ENCODE data around the gene CEP192. TPM values are rescaled to one million over a fixed set of nuclear protein-coding genes. Genes with fewer than 3 reads are reported as not detected.
"Not testable (repeated sequence)": the region's sequence is repeated elsewhere in the genome, so short reads cannot be mapped to it uniquely, and the experiment has no call there.

CEP192 gene
- total RNA-seq, 1 experiment from 2014 or later = 19.4 TPM

- in situ Hi-C loops (cut with HindIII; ENCODE audit: low pct_unique_long_range_greater_than_20kb, low sequenced_read_pairs) = no loop called here
Observed at GRCh38 chr18:13067966-13068365, 76.8 kb downstream of the CEP192 start.

DNA sequence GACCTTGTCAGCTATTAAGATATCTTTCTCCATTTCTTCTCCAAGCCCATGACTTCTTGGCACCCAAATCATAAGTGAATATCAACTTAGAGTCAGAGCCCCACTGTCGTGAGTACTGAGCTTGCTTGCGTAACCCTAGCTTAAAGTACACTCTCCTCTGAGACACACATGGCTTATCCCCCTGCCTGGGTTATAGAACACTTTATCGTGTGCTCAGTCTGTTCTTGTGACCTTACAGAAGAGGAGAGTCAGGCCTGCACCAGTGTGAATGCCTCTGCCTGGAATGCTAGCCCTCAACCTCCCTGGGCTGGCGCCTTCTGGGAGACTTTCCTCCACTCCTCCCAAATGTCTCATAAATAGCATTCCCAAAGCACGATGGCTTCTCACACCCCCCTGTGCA, 79.3 kb downstream of the CEP192 start:
- DNase-seq (ENCODE audit: low read depth) = no peak
- in situ Hi-C loops (cut with HindIII; ENCODE audit: low pct_unique_long_range_greater_than_20kb, low sequenced_read_pairs) = no loop called here

More at GRCh38 chr18:13067966-13068365, 76.8 kb downstream of the CEP192 start:
- no peak for DNase-seq (ENCODE audit: low read depth)

DNA sequence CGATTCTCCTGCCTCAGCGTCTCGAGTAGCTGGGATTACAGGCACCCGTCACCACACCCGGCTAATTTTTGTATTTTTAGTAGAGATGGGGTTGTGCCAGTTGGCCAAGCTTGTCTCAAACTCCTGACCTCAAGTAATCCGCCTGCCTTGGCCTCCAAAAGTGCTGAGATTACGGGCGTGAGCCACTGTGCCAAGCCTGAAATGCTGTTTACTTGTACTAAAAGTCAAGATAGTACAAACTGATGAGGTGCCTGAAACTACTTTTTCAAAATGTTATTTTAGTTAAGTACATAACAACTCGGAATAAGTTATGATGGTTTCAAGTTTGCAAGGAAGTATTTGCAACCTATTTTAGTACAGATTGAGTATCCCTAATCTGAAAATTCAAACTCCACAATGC, 85.7 kb downstream of the CEP192 start:
- in situ Hi-C loops (cut with HindIII; ENCODE audit: low pct_unique_long_range_greater_than_20kb, low sequenced_read_pairs) = no loop called here
- no peak for DNase-seq (ENCODE audit: low read depth)

DNA sequence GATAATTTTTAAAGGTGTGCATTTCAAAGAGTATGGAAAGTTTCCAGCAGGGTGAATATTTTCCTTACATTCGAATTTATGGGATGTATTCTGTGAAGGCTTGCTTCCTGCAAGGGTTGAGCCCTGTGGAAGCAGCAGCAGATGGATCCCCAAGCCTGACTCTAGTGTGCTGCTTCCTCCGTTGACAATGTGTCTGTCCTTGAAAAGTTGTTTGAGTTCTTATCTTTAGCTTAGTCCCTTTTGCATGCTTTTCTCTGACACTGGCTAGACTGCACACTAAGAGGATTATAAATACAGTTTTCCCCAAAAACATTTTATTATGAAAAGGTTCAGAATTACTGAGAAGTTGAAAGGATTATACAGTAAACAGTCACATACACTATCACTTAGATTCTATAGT, 86.3 kb downstream of the CEP192 start:
- in situ Hi-C loops (cut with HindIII; ENCODE audit: low pct_unique_long_range_greater_than_20kb, low sequenced_read_pairs) = no loop called here
- DNase-seq (ENCODE audit: low read depth) = no peak

- DNase-seq (ENCODE audit: low read depth); in situ Hi-C loops (cut with HindIII; ENCODE audit: low pct_unique_long_range_greater_than_20kb, low sequenced_read_pairs): not testable (repeated sequence)
Observed at GRCh38 chr18:13078065-13078464, 86.9 kb downstream of the CEP192 start.

- no peak for DNase-seq (ENCODE audit: low read depth)
- in situ Hi-C loops (cut with HindIII; ENCODE audit: low pct_unique_long_range_greater_than_20kb, low sequenced_read_pairs) = no loop called here
Observed at GRCh38 chr18:13086906-13087305, 95.7 kb downstream of the CEP192 start.

GRCh38 chr18:13095466-13095865, 104.3 kb downstream of the CEP192 start:
- no peak for DNase-seq (ENCODE audit: low read depth)
- in situ Hi-C loops (cut with HindIII; ENCODE audit: low pct_unique_long_range_greater_than_20kb, low sequenced_read_pairs) = no loop called here

GRCh38 chr18:13096232-13096631, 105.1 kb downstream of the CEP192 start:
- DNase-seq (ENCODE audit: low read depth) = no peak
- in situ Hi-C loops (cut with HindIII; ENCODE audit: low pct_unique_long_range_greater_than_20kb, low sequenced_read_pairs) = no loop called here

DNA sequence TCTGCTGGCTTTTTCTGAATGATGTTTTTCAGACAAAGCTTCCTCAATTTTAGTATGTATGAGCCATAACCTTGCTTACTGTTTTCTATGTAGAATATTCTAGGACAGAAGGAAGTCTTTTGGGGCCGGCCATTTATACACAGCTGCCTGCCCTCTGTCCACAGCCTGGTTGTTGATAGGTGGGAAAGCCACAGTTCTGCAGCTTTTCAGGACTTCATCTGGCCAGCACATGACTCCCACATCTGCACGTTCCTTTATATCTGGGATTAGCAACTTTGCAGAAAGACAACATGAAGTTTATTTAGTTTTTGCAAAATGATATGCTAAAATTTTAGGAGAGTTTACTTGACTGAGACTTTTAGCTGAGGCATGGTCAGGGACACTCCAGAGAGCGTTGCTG, 105.6 kb downstream of the CEP192 start:
- DNase-seq (ENCODE audit: low read depth) = no peak
- in situ Hi-C loops (cut with HindIII; ENCODE audit: low pct_unique_long_range_greater_than_20kb, low sequenced_read_pairs) = no loop called here

DNA sequence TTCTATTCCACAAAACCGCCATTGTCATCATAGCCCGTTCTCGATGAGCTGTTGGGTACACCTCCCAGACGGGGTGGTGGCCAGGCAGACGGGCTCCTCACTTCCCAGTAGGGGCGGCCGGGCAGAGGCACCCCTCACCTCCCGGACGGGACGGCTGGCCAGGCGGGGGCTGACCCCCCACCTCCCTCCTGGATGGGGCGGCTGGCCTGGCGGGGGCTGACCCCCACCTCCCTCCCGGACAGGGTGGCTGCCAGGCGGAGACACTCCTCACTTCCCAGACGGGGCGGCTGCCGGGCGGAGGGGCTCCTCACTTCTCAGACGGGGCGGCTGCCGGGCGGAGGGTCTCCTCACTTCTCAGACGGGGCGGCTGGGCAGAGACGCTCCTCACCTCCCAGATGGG, 106.9 kb downstream of the CEP192 start:
- in situ Hi-C loops (cut with HindIII; ENCODE audit: low pct_unique_long_range_greater_than_20kb, low sequenced_read_pairs) = not testable (repeated sequence)

DNA sequence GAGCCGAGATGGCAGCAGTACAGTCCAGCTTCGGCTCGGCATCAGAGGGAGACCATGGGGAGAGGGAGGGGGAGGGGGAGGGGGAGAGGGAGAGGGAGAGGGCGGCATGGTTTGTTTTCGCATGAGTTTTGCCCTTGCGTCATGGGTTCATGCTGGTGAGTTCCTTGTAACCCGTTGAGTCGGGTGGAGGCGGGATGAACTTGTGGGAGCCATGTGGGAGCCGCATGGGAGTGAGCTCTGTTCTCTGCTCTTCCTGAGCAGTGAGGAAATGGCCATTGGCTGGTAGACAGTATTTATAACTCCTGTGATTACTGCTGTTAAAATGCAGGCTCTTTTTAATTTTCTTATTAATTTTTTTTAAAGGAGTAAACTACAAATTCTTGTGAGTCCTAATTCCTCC, 108.0 kb downstream of the CEP192 start:
- in situ Hi-C loops (cut with HindIII; ENCODE audit: low pct_unique_long_range_greater_than_20kb, low sequenced_read_pairs) = no loop called here
- no peak for DNase-seq (ENCODE audit: low read depth)

More for the DNA sequence above, 106.9 kb downstream of the CEP192 start:
- DNase-seq (ENCODE audit: low read depth) = not testable (repeated sequence)

GRCh38 chr18:13100942-13101658, 109.9 kb downstream of the CEP192 start:
- in situ Hi-C loops (cut with HindIII; ENCODE audit: low pct_unique_long_range_greater_than_20kb, low sequenced_read_pairs) = no loop called here
- DNase-seq (ENCODE audit: low read depth) = no peak

GRCh38 chr18:13101659-13102197, 110.6 kb downstream of the CEP192 start:
- in situ Hi-C loops (cut with HindIII; ENCODE audit: low pct_unique_long_range_greater_than_20kb, low sequenced_read_pairs) = no loop called here
- no peak for DNase-seq (ENCODE audit: low read depth)

DNA sequence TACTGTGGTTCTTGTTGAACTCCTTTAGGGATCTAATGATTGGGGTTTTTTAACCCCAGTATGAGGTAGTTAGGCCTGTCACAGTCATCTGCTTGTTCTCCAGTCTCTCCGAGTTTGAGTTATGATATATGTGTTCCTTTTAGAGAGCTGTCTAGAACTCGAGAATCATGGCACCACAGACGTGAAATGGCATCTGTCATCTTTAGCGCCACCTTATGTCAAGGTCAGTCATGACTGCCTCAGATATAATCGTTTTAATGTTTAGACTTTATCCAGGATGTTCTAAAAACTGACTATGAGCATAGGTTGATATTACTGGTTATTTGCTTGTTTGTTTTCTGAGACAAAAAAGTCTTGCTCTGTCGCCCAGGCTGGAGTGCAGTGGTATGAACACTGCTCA, 112.2 kb downstream of the CEP192 start:
- DNase-seq (ENCODE audit: low read depth) = no peak
- in situ Hi-C loops (cut with HindIII; ENCODE audit: low pct_unique_long_range_greater_than_20kb, low sequenced_read_pairs) = no loop called here

DNA sequence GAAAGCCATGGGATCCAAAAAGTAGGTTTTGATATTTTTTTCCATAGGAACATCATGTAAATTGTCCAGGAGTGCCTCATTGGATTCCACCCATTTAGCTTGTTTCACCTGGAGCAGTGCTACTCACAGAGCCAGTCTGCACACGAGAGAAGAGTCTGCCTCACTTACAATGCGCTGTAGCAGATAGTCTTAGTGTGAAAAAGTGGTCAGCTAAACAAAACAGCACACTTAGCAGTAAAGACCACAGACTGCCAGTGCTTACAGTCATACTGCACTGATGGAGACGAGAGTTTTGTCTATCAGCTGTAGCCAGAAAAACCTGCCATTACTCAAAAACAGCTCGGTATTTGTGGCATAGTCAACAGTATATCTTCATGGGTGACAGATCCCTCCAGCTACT, 113.9 kb downstream of the CEP192 start:
- in situ Hi-C loops (cut with HindIII; ENCODE audit: low pct_unique_long_range_greater_than_20kb, low sequenced_read_pairs) = no loop called here
- no peak for DNase-seq (ENCODE audit: low read depth)

GRCh38 chr18:13107074-13107473, 115.9 kb downstream of the CEP192 start:
- in situ Hi-C loops (cut with HindIII; ENCODE audit: low pct_unique_long_range_greater_than_20kb, low sequenced_read_pairs) = no loop called here
- no peak for DNase-seq (ENCODE audit: low read depth)

DNA sequence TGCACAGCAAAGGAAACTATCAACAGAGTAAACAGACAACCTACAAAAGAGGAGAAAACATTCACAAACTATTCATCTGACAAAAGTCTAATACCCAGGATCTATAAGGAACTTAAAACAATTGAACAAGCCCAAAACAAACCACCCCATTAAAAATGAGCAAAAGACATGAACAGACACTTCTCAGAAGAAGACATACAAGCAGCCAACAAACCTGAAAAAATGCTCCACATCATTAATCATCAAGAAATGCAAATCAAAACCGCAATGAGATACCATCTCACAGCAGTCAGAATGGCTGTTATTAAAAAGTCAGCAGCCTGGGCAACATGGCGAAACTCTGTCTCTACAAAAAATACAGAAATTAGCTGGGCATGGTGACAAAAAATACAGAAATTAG, 117.2 kb downstream of the CEP192 start:
- in situ Hi-C loops (cut with HindIII; ENCODE audit: low pct_unique_long_range_greater_than_20kb, low sequenced_read_pairs) = no loop called here
- no peak for DNase-seq (ENCODE audit: low read depth)

GRCh38 chr18:13110559-13110958, 119.4 kb downstream of the CEP192 start:
- DNase-seq (ENCODE audit: low read depth) = no peak
- in situ Hi-C loops (cut with HindIII; ENCODE audit: low pct_unique_long_range_greater_than_20kb, low sequenced_read_pairs) = no loop called here

DNA sequence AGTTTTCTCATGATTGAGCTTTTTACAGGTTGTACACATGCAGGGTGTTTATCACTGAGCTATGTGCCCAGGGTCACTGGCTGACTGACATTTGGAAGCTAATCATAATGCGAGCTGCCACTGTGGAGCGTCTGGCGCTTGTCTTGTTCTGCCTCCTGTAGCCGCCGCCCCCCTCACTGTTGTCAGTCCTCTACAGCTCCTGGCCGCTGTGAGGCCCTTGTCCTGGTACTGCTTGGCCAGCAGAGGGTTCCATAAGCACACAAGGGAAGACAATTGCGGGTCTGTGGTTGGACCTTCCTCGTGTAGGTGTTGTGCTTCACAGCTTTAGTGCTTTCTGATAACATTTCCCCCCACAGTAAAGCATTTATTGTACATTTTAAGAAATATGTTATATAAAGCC, 121.8 kb downstream of the CEP192 start:
- no peak for DNase-seq (ENCODE audit: low read depth)
- in situ Hi-C loops (cut with HindIII; ENCODE audit: low pct_unique_long_range_greater_than_20kb, low sequenced_read_pairs) = no loop called here

- no peak for DNase-seq (ENCODE audit: low read depth)
- in situ Hi-C loops (cut with HindIII; ENCODE audit: low pct_unique_long_range_greater_than_20kb, low sequenced_read_pairs) = no loop called here
Observed at GRCh38 chr18:13120255-13120654, 129.1 kb downstream of the CEP192 start.
